GM11168 (cell line): ENCODE data around the gene CARD14.

Experiments
- in situ Hi-C: fragments of 300-500 bp; cut with MboI; formaldehyde crosslinking; loops from one replicate; pipeline ENCODE4 v1.12.0; 2022; ENCODE audit warnings: low sequenced_read_pairs; ENCODE audit not compliant: unreplicated experiment

The CARD14 gene

GRCh38 chr17:80182845-80183223, 13.0 kb downstream of the CARD14 start:
- in situ Hi-C loops = no loop called here

GRCh38 chr17:80183581-80184422, 14.0 kb downstream of the CARD14 start:
- in situ Hi-C loops = no loop called here

- in situ Hi-C loops = no loop called here
Observed at GRCh38 chr17:80184423-80184714, 14.5 kb downstream of the CARD14 start.

GRCh38 chr17:80185968-80186367, 16.1 kb downstream of the CARD14 start:
- in situ Hi-C loops = no loop called here

- in situ Hi-C loops = no loop called here
Observed at GRCh38 chr17:80187090-80187489, 17.3 kb downstream of the CARD14 start.

- in situ Hi-C loops = no loop called here
Observed at GRCh38 chr17:80187515-80187941, 17.7 kb downstream of the CARD14 start.

- in situ Hi-C loops = loop anchor here (10.0 kb wide), 1 partner anchor 65 kb away; no protein-coding TSS in a partner anchor
Observed at GRCh38 chr17:80189611-80190010, 19.8 kb downstream of the CARD14 start.

GRCh38 chr17:80190716-80191115, 20.9 kb downstream of the CARD14 start:
- in situ Hi-C loops = loop anchor here (10.0 kb wide), 1 partner anchor 64 kb away; no protein-coding TSS in a partner anchor

GRCh38 chr17:80191192-80191591, 21.4 kb downstream of the CARD14 start:
- in situ Hi-C loops = loop anchor here (10.0 kb wide), 1 partner anchor 64 kb away; no protein-coding TSS in a partner anchor

GRCh38 chr17:80191865-80192661, 22.2 kb downstream of the CARD14 start:
- in situ Hi-C loops = loop anchor here (10.0 kb wide), 1 partner anchor 63 kb away; no protein-coding TSS in a partner anchor

GRCh38 chr17:80195141-80195540, 25.3 kb downstream of the CARD14 start:
- in situ Hi-C loops = loop anchor here (10.0 kb wide), 1 partner anchor 60 kb away; no protein-coding TSS in a partner anchor

GRCh38 chr17:80195671-80196529, 26.1 kb downstream of the CARD14 start:
- in situ Hi-C loops = loop anchor here (10.0 kb wide), 1 partner anchor 59 kb away; no protein-coding TSS in a partner anchor

GRCh38 chr17:80196652-80197051, 26.8 kb downstream of the CARD14 start:
- in situ Hi-C loops = loop anchor here (10.0 kb wide), 1 partner anchor 58 kb away; no protein-coding TSS in a partner anchor

- in situ Hi-C loops = loop anchor here (10.0 kb wide), 1 partner anchor 57 kb away; no protein-coding TSS in a partner anchor
Observed at GRCh38 chr17:80198144-80198661, 28.4 kb downstream of the CARD14 start.

GRCh38 chr17:80199295-80199694, 29.5 kb downstream of the CARD14 start:
- in situ Hi-C loops = loop anchor here (10.0 kb wide), 1 partner anchor 56 kb away; no protein-coding TSS in a partner anchor

- in situ Hi-C loops = no loop called here
Observed at GRCh38 chr17:80201446-80201845, 31.6 kb downstream of the CARD14 start.

GRCh38 chr17:80202197-80202596, 32.4 kb downstream of the CARD14 start:
- in situ Hi-C loops = no loop called here

- in situ Hi-C loops = no loop called here
Observed at GRCh38 chr17:80203471-80203963, 33.7 kb downstream of the CARD14 start.

GRCh38 chr17:80204626-80205468, 35.0 kb downstream of the CARD14 start:
- in situ Hi-C loops = no loop called here
